ENCODE results near the gene SSC5D. TPM values are rescaled to one million over a fixed set of nuclear protein-coding genes. Genes with fewer than 3 reads are reported as not detected.
A peak's percentile ranks its signal among the peaks of the same experiment; 100 is the strongest.

Gene SSC5D
- total RNA-seq: 0.41 and 0.71 TPM in 2 replicates

DNA sequence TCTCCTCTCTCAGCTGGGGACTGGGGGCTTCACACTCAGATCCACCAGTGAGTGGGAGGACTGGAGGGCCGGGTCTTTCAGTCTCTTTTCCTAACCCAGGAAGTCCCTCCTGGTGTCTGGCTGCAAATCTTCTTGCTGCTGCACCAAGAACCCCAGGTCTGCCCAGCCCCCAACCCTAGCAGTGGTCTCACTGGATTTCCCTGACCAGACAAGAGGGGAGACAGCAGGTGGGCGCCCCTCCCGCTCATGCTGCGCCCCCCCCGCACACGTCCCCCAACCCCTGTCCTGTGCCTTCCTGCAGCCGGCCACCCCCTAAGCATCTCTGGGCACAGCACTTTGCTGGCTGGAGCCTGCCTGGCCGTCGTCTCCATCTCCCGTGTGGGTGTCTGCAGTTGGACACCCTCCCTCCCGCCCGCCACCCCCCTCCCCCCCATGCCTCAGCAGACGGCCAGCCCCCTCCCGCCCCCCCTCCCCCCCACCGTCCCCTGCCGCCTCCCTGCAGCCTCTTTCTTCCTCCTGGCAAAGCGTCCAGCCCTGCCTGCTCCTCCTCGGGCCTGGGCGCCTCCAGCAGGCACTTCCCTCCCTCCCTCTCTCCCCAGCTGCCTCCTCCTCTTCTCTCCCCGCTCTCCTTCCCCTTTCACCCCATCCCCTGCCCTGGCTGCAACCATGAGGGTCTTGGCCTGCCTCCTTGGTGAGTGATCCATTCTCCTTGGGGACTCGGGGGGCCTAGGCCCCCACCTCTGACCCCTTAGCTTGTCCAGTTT lies at the start of gene SSC5D:
SSC5D (plus strand) TSS at position 513 of the 764 bp plus-strand sequence; CDS start at position 667, 154 bp downstream.
- Mint-ChIP-seq H3K27ac (peak within 1 kb of the TSS; percentile 69), H3K9me3 (no peaks in the 10 kb centered on the region), H3K4me1 (ENCODE audit: low read depth) (peaks cover 12% of the 10 kb centered on the region), H3K36me3 (ENCODE audit: low read depth) (no peaks in the 10 kb centered on the region), H3K27me3 (ENCODE audit: low read depth) (peaks cover 2% of the 10 kb centered on the region), H3K4me3 (ENCODE audit: low read depth) (peak within 1 kb of the TSS; percentile 38)
- no peak for DNase-seq (ENCODE audit: low spot score)
- intact Hi-C loops (cut with micrococcal nuclease): no loop called here

DNA sequence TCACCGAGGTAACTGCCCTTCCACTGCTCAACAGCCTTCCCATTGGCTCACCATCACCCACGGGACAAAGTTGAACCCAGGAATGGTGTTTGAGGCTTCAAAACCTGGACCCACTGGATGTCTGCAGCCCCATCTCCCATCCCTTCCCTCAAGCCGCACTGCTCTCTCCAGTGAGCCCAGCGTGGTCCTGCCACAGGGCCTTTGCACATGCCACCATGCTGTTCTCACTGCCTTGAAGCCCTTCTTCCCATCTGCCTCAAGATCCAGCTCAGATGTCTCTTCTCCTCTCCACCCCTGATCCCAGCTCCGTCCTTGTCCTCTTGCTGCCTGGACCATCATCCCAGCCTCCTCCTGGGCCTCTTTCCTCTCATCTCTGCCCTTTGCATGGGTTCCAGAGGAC lies 49.2 kb upstream of the SSC5D start:
- H3K9me3 Mint-ChIP-seq: no peaks in the 10 kb centered on the region
- DNase-seq (ENCODE audit: low spot score): no peak
- H3K36me3 Mint-ChIP-seq (ENCODE audit: low read depth): no peaks in the 10 kb centered on the region
- peaks cover 48% of the 10 kb centered on the region for H3K27me3 Mint-ChIP-seq (ENCODE audit: low read depth)
- H3K27ac Mint-ChIP-seq: no peak overlapping the region
- intact Hi-C loops (cut with micrococcal nuclease): no loop called here
- H3K4me1 Mint-ChIP-seq (ENCODE audit: low read depth): peaks cover 10% of the 10 kb centered on the region
- no peak overlapping the region for H3K4me3 Mint-ChIP-seq (ENCODE audit: low read depth)

DNA sequence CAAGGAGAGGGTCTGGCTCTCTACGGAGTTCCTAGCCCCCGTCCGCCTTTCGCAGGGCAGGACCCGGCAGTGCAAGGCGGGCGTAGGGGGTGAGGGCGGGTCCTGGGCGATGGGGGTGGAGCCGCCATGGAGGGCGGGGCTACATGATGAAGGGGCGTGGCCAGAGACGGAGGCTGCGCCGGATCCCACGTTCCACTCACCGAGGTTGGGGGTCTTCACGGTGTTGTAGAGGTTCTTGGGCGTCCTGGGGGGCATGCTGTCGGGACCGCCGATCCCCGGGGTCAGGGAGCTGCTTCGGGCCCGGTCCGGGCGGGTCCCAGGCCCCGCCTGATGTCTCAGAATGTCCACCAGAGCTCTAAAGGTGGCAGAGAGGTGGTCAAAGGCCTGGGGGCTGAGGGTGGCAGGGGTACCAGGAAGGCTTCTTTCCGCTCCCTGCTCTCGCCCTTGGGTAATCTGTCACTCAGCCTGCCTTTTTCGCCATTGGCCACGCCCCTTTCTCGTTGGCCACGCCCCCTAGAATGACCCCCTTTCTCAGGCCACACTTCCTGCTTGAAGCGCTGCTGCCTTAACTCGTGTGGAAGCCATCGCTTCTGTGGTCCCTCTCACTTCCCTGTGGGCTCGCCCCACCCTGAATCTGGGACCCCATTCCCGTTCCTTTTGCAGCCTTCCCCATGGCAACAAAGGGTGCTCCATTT lies 47.7 kb upstream of the SSC5D start:
- no peak for DNase-seq (ENCODE audit: low spot score)
- Mint-ChIP-seq H3K4me3 (ENCODE audit: low read depth) (no peak overlapping the region), H3K9me3 (no peaks in the 10 kb centered on the region), H3K36me3 (ENCODE audit: low read depth) (no peaks in the 10 kb centered on the region), H3K4me1 (ENCODE audit: low read depth) (peaks cover 10% of the 10 kb centered on the region), H3K27ac (no peak overlapping the region), H3K27me3 (ENCODE audit: low read depth) (peaks cover 57% of the 10 kb centered on the region)
- intact Hi-C loops (cut with micrococcal nuclease): no loop called here

DNA sequence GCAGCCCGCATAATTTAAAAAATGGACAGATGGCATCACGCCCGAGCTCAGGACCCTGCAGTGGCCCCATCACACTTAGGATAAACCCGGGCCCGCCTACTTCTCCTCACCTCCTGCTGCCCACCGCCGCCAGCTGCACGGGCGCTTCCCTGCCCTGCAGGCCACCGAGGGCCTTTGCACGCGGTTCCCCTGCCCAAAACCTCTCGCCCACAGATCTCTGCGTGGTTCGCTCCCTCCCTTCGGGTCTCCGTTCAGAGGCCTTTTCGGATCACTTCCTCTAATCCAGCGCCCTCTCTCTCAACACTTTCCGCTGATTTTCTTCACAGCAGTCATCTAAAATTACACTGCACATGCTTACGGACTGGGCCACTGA lies 46.9 kb upstream of the SSC5D start:
- H3K4me3 Mint-ChIP-seq (ENCODE audit: low read depth): no peak overlapping the region
- intact Hi-C loops (cut with micrococcal nuclease): no loop called here
- H3K36me3 Mint-ChIP-seq (ENCODE audit: low read depth): no peaks in the 10 kb centered on the region
- H3K9me3 Mint-ChIP-seq: no peaks in the 10 kb centered on the region
- H3K27ac Mint-ChIP-seq: no peak overlapping the region
- peaks cover 10% of the 10 kb centered on the region for H3K4me1 Mint-ChIP-seq (ENCODE audit: low read depth)
- DNase-seq (ENCODE audit: low spot score): no peak
- H3K27me3 Mint-ChIP-seq (ENCODE audit: low read depth): peaks cover 60% of the 10 kb centered on the region

DNA sequence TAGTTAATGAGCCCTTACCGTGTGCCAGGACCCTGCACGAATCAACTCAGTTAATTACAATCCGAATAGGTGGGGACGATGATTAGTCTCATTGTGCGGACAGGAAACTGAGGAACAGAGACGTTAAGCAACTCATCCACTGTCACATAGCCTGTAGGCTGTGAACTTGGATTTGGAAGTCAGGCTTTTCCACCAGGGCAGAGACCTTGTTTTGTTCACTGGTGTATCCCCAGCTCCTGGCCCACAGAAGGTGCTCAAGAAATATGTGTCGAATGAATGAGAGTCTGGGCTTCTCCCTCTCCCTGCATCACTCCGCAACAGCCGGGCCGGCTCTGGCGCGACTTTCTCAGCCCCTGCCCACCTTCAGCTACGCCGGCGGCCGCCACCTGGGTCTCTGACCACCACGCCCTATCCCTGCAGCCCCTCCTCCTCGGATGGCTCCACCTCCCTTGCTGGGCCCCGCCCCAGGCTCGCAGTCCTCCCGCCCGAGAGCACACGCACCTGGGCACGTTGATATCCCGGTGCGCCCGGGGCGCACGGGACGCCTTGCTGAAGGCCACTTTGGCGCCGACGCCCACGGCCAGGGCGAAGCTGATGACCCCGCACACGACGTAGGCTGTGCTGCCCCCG lies 46.4 kb upstream of the SSC5D start:
- H3K27ac Mint-ChIP-seq: no peak overlapping the region
- peaks cover 57% of the 10 kb centered on the region for H3K27me3 Mint-ChIP-seq (ENCODE audit: low read depth)
- H3K4me1 Mint-ChIP-seq (ENCODE audit: low read depth): peaks cover 10% of the 10 kb centered on the region
- H3K36me3 Mint-ChIP-seq (ENCODE audit: low read depth): no peaks in the 10 kb centered on the region
- no peak for DNase-seq (ENCODE audit: low spot score)
- no peaks in the 10 kb centered on the region for H3K9me3 Mint-ChIP-seq
- intact Hi-C loops (cut with micrococcal nuclease): no loop called here
- no peak overlapping the region for H3K4me3 Mint-ChIP-seq (ENCODE audit: low read depth)

GRCh38 chr19:55442372-55442961 lies 45.8 kb upstream of the SSC5D start:
- intact Hi-C loops (cut with micrococcal nuclease): no loop called here
- no peak for DNase-seq (ENCODE audit: low spot score)
- Mint-ChIP-seq H3K9me3 (no peaks in the 10 kb centered on the region), H3K4me1 (ENCODE audit: low read depth) (peaks cover 10% of the 10 kb centered on the region), H3K27ac (no peak overlapping the region), H3K36me3 (ENCODE audit: low read depth) (no peaks in the 10 kb centered on the region), H3K4me3 (ENCODE audit: low read depth) (no peak overlapping the region), H3K27me3 (ENCODE audit: low read depth) (peaks cover 53% of the 10 kb centered on the region)

DNA sequence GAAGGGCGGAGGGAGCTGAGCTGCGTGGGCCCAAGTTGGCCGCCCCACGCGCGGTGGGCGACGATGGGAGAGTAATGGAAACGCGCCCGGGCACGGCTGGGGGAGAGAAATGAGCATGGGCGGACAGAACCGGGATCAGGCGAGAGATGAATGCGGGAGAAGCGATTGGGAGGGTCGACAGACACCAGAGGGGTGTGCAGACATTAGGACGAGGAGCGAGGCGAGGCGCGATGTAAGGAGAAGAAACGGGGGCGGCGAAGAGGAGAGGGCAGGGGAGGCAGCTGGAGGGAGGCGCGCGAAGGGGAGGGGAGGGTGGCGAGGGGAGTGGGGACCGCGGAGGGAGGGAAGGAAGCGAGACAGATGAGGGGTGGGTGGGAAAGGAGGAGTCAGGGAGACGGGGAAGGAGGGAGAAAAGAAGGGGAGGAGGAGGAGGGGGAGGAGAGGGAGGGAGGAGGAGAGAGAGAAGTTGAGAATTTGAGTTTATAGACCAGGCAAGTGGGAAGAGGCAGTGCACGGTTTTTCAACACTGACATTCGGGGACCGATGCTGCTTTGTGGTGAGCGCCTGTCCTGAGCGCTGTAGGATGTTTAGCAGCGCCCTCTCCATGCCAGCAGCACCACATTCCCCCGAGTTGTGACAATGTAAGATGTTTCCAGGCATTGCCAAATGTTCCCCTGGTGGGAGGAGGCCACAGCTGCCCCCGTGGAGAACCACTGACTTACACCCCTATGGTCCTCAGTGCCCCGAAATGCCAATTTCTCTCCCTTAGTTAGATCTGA lies 45.0 kb upstream of the SSC5D start, which contains the start of gene SHISA7:
SHISA7 (minus strand) TSS at position 256 of the 779 bp plus-strand sequence. CDS start 437 bp downstream, outside the sequence.
- Mint-ChIP-seq H3K36me3 (ENCODE audit: low read depth) (no peaks in the 10 kb centered on the region), H3K4me3 (ENCODE audit: low read depth) (no peak within 1 kb of the TSS), H3K4me1 (ENCODE audit: low read depth) (peaks cover 10% of the 10 kb centered on the region), H3K27me3 (ENCODE audit: low read depth) (peaks cover 53% of the 10 kb centered on the region), H3K27ac (no peak within 1 kb of the TSS), H3K9me3 (no peaks in the 10 kb centered on the region)
- no peak for DNase-seq (ENCODE audit: low spot score)
- intact Hi-C loops (cut with micrococcal nuclease): no loop called here

DNA sequence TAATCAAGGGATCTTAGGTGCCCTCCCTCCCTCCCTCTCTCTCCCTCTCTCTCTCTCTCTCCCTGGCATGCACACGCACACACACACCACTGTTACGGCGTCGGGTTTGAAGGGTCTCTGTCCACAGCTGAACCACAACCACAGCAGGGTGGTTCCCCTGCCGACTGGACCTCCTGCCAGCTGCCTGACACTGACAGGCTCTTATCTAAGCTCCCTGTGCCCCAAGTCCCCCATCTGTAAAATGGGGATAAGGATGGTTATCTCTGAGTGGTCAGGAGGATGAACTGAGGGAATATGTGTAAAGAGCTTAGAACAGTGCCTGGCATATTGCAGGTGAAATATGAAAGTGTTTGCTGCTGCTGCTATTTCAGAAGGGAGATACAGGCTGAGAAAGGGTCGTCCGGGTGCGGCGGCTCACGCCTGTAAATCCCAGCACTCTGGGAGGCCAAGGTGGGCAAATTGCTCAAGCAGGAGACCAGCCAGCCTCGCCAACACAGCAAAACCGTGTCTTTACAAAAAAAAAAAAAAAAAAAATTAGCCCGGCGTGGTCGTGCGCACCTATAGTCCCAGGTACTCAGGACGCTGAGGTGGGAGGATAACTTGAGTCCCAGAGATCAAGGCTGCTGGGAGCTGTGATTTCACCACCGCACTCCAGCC lies 44.3 kb upstream of the SSC5D start:
- no peak overlapping the region for H3K27ac Mint-ChIP-seq
- intact Hi-C loops (cut with micrococcal nuclease): no loop called here
- peaks cover 10% of the 10 kb centered on the region for H3K4me1 Mint-ChIP-seq (ENCODE audit: low read depth)
- no peaks in the 10 kb centered on the region for H3K9me3 Mint-ChIP-seq
- DNase-seq (ENCODE audit: low spot score): no peak
- H3K27me3 Mint-ChIP-seq (ENCODE audit: low read depth): peaks cover 51% of the 10 kb centered on the region
- H3K36me3 Mint-ChIP-seq (ENCODE audit: low read depth): no peaks in the 10 kb centered on the region
- H3K4me3 Mint-ChIP-seq (ENCODE audit: low read depth): no peak overlapping the region

GRCh38 chr19:55444646-55445045 lies 43.6 kb upstream of the SSC5D start:
- H3K27me3 Mint-ChIP-seq (ENCODE audit: low read depth): peaks cover 44% of the 10 kb centered on the region
- intact Hi-C loops (cut with micrococcal nuclease): no loop called here
- no peaks in the 10 kb centered on the region for H3K9me3 Mint-ChIP-seq

DNA sequence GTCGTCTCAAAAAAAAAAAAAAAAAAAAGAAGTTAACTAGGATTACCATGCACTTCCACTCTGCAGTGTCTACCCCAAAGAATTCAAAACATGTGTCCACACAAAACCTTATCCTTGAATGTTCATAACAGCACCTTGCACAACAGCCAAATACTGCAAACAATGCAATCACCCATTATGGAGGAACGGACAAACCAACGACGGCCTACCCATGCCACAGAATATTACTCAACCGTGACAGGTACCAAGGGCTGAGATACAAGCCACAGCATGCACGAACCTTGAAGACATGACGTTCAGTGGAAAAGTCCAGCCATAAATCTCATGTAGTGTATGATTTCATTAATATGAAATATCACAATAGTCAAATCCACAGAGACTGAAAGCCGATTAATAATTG lies 42.2 kb upstream of the SSC5D start:
- H3K27ac Mint-ChIP-seq: no peak overlapping the region
- DNase-seq (ENCODE audit: low spot score): no peak
- H3K9me3 Mint-ChIP-seq: no peaks in the 10 kb centered on the region
- H3K4me1 Mint-ChIP-seq (ENCODE audit: low read depth): peaks cover 6% of the 10 kb centered on the region
- H3K27me3 Mint-ChIP-seq (ENCODE audit: low read depth): peaks cover 44% of the 10 kb centered on the region
- H3K4me3 Mint-ChIP-seq (ENCODE audit: low read depth): no peak overlapping the region
- intact Hi-C loops (cut with micrococcal nuclease): no loop called here
- H3K36me3 Mint-ChIP-seq (ENCODE audit: low read depth): no peaks in the 10 kb centered on the region

More at GRCh38 chr19:55444646-55445045, 43.6 kb upstream of the SSC5D start:
- Mint-ChIP-seq H3K4me1 (ENCODE audit: low read depth) (peaks cover 10% of the 10 kb centered on the region), H3K4me3 (ENCODE audit: low read depth) (no peak overlapping the region), H3K27ac (no peak overlapping the region), H3K36me3 (ENCODE audit: low read depth) (no peaks in the 10 kb centered on the region)
- no peak for DNase-seq (ENCODE audit: low spot score)

- peaks cover 38% of the 10 kb centered on the region for H3K27me3 Mint-ChIP-seq (ENCODE audit: low read depth)
- no peaks in the 10 kb centered on the region for H3K4me1 Mint-ChIP-seq (ENCODE audit: low read depth)
- no peak overlapping the region for H3K27ac Mint-ChIP-seq
- H3K4me3 Mint-ChIP-seq (ENCODE audit: low read depth): no peak overlapping the region
- intact Hi-C loops (cut with micrococcal nuclease): no loop called here
- no peak for DNase-seq (ENCODE audit: low spot score)
- H3K36me3 Mint-ChIP-seq (ENCODE audit: low read depth): no peaks in the 10 kb centered on the region
- H3K9me3 Mint-ChIP-seq: no peaks in the 10 kb centered on the region
Observed at GRCh38 chr19:55447421-55448174, 40.6 kb upstream of the SSC5D start.

Data from activated T-helper 2 cell treated with anti-CD3 and anti-CD28 coated beads, Interferon-gamma antibody, Interleukin-2, Interleukin-4, amounts not matched to agents 10 μg/mL and 5 μg/mL and 100 μg/mL, durations not matched to agents 14 hours and 24 hours and 36 hours (primary cell).